GM21619 (cell line): ENCODE measurements around the gene PTER.

Experiments
- ATAC-seq: cut with Tn5 transposase; IDR thresholded peaks from one replicate; pipeline ENCODE4 v1.9.1; 2021; ENCODE audit not compliant: unreplicated experiment

The PTER gene

DNA sequence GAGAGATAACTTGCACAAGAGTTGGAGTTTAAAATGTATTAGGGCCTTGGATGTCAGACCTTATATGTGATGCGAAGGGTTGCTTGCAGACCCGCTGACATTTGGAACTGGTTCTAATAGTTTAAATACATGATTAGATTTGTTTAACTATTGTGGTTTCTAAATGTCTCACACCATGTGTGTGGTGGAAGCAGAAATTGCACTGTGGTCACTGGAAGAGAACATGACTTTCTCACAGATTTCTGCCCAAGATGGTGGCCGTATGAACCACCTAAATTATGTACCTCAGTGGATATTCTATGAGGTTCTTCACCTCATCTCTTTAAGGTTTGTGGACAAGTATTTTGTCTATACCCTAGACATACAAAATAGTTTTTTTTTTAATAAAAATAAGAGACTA, 93.0 kb downstream of the PTER start:
- ATAC-seq = no peak

DNA sequence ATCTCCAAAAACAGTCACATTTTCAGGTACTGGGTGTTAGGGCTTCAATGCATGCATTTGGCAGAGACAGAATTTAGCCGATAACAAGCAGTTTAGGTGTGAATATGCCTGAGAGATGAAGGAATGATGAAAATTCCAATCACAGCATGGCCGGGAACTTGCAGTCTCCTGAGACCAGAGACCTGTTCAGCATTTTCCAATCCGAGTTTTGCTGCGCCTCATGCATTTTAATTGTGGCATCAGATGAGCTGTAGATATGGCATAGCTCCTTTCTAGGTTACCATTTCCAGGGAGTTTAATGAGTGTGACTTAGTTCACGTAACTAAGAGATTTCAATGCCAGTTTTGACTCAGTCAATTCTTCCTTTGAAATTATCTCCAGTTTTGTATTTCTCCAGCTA, 99.3 kb downstream of the PTER start:
- no peak for ATAC-seq

DNA sequence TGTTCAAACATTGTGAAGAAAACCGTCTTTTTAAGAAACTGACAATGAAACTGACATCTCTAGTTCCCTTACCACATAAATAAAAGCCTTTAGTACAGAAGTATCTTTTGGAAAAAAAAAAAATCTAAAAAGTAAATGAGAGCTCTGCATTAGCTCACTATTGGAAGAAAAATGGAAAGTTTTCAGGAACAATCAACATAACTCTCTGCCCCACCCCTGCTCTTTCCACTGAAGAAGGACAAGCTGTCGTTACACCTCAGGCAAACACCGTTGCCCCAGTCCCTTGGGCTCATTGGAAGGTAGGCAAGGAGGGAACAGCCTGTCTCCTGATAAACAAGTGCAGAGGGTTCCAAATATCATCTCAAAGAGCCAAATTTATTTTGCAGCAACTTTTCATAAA, 107.3 kb downstream of the PTER start:
- ATAC-seq = no peak

DNA sequence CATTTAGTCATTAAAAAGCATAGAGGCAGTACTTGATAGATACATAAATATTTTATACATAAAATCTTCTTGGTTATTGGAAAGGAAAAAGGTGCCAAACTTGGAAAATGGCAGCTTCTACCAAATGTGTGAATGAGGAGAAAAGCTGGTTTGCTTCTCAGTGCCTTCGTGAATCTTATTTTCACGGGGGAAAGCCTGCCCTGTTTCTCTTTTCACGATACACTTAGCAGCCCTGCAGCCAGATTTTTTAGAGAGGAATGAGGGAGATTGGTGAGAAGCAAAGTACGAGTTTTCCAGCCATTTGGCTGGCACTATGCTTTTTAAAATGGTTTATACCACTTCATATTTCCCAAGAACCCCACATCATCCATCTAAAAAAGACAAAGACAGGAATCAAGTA, 107.8 kb downstream of the PTER start:
- no peak for ATAC-seq

GRCh38 chr10:16545116-16545736, 108.4 kb downstream of the PTER start:
- ATAC-seq = no peak

DNA sequence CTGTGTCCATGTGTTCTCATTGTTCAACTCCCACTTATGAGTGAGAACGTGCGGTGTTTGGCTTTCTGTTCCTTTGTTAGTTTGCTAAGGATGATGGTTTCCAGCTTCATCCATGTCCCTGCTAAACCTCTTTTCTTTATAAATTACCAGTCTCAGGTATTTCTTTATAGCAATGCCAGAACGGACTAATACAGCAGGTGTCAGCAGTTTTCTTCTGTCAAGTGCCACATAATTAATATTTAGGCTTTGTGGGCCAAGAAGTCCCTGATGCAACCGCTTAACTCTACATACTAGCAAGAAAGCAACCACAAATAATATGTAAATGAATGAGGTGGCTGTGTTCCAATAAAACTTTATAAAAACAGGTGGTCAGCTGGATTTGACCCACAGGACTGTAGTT, 111.2 kb downstream of the PTER start:
- ATAC-seq = no peak

GRCh38 chr10:16559236-16559773, 122.5 kb downstream of the PTER start:
- ATAC-seq = no peak

GRCh38 chr10:16562891-16563290, 126.1 kb downstream of the PTER start:
- no peak for ATAC-seq
